Medulla oblongata (tissue), 1 donor: ENCODE measurements around the gene VENTX.
"Not testable (repeated sequence)": the region's sequence is repeated elsewhere in the genome, so short reads cannot be mapped to it uniquely, and the experiment has no call there.

Experiments used
- DNase-seq: peaks from one replicate; pipeline ENCODE4 v3.0.0-alpha.2; 2015; ENCODE audit errors: extremely low spot score

VENTX gene

DNA sequence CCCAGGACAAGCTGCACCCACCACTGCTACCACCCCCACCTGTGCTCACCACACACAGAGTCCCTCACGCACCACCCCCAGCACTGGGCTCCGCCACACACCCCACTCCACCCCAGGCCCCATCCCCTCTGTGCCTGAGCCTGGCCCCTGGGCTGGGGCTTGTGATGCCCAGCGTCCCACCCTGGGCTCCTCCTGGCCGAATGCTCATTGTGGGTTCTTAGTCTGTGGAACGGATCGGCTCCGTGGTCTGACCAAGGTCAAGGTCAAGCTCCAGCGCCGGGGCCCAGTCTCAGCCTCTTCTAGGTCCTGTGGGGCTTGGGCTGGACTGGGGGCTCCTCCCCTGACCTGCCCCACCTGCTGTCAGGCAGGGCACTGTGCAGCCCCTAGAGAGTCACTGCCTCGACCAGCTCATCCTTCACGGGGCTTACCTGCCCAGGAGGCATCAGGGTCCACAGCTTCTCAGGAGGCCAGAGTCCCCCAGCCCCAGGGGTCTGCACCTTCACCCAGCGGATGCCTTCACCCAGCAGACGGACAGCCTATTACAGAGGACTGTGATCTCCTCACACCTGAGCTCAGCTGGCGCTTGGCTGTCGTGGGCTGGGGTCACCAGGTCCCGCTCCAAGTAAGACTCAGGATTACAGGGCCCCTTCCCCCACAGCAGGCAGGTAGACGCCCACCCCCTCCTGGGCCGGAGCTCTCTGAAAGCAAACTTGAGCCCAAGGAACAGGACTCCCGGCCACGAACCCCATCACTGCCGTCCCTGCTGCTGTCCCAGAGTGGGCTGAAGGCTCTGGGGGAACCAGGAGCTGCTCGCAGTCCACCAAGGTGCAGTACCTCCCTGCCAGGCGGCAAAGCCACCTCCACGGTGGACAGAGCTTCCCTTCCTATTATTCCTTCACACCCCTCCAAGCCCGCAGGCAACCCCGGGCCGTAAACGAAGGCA lies 22.9 kb upstream of the VENTX start:
- DNase-seq: no peak

DNA sequence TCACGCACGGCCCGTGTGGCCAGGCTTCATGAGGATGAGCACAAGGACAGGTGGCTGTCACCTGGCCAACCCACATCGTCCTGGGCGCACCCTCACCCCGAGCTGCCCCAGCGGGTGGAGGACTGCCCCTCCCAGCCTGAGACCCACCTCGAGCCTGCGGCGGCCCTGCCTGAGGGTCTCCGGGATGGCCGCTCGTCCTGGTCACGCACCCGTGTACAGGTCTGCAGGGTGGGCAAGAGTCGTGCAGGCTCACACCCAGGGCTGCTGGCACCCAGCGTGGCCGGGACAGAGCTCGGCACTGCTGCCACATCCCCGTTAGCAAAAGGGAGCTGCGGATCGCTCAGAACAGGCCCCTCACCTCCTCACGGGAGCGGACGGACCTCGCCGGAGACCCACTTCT lies 22.1 kb upstream of the VENTX start:
- DNase-seq: no peak

DNA sequence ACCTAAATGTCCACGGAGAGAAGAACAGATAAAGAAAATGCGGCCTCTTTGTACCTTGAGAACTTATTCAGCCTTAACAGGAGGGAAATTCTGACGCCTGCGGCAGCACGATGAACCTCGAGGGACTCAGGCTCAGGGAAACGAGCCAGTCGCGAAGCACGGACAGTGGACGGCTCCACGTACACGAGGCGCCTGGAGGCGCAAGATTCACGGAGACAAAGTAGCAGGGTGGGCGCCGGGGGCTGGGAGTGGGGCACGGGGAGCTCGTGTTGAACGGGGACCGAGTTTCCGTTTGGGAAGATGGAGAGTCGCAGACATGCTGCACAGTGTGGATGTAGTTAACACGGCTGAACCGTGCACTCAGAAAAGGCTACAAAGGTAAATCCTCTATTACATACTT lies 20.9 kb upstream of the VENTX start:
- DNase-seq: no peak

GRCh38 chr10:133217800-133218589 lies 19.7 kb upstream of the VENTX start:
- DNase-seq: no peak

- no peak for DNase-seq
These were observed 18.8 kb upstream of the VENTX start for GRCh38 chr10:133218891-133219290.

DNA sequence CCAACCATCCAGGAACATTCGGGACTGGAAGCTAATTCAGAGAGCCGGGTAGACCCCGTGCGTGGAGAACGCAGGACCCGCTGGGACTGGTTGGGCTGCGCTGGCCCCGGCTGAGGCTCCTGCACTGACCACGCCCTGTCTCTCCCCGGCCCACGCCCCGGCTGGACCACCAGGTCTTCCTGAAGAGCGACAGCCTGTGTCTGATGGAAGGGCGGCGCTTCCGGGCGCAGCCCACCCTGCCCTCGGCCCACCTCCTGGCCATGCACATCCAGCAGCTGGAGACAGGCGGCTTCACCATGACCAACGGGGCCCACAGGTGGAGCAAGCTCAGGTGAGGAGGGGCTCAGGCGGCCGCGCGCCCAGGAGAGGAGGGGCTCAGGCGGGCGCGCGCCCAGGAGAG lies 17.9 kb upstream of the VENTX start:
- DNase-seq: no peak

DNA sequence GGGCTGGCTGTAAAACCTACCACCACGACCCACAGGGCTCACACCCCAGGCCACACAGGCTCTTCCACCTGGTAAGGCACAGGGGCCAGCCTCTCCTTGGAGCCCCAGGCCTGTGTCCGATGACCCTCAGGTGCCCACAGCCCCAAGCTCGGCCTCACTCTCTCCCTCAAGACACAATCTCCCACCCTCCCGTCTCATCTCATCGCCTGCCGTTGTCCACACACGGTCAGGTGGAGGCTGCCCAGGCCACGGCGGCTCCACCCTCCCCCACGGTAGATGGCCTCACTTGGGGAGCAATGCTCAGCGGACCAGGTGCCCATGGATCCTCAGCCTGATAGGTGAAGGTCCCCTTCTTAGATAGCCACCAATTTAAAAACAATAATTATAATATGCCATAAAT lies 16.3 kb upstream of the VENTX start:
- no peak for DNase-seq

- DNase-seq: not testable (repeated sequence)
These were observed 15.9 kb upstream of the VENTX start for GRCh38 chr10:133221756-133222155.

GRCh38 chr10:133224076-133224475 lies 13.6 kb upstream of the VENTX start:
- DNase-seq: no peak

GRCh38 chr10:133224756-133225372 lies 12.8 kb upstream of the VENTX start:
- DNase-seq: peak; percentile 57

GRCh38 chr10:133225707-133226191 lies 11.9 kb upstream of the VENTX start:
- DNase-seq: peak; percentile 33

DNA sequence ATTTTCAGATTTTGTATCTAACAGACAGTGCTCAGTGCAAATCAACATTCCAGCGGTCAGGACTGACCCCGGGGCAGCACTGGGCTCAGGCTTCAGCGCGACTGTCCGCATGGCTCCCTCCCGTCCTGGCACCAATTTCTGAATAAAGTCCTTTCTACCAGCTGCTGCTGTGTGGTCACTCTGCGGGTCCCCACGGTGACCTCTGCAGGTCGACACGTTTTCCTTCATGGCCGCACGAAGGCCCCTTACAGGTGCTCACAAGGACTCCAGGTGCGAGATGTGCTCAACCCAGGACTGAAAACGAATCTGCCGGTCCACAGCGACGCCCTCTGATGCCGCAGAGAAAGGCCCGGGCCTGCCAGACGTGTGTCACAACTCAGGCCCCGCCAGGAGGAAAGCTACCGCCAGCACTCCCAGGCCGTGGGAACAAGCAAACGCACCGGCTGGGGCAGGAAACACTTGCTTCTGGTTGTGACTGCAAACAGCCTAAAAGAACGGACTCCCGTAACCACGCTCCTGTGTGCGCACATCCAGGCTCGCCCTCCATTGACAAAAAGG lies 11.3 kb upstream of the VENTX start:
- DNase-seq: no peak

DNA sequence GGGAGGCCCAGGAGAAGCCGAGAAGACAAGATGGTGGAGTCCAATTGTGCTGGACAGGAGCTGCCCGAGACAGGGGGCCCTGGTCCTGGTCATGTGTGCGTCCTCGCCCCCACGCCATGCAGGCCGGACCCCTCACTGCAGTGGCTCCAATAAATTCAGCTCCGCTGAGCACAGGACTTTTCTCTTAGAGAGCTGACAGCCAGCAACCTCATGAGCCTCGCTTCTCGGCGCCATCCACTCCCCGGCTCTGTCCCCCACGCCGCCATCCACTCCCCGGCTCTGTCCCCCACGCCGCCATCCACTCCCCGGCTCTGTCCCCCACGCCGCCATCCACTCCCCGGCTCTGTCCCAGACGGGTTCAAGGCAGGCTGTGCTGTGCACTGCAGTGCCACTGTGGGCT lies 10.4 kb upstream of the VENTX start:
- DNase-seq: no peak

DNA sequence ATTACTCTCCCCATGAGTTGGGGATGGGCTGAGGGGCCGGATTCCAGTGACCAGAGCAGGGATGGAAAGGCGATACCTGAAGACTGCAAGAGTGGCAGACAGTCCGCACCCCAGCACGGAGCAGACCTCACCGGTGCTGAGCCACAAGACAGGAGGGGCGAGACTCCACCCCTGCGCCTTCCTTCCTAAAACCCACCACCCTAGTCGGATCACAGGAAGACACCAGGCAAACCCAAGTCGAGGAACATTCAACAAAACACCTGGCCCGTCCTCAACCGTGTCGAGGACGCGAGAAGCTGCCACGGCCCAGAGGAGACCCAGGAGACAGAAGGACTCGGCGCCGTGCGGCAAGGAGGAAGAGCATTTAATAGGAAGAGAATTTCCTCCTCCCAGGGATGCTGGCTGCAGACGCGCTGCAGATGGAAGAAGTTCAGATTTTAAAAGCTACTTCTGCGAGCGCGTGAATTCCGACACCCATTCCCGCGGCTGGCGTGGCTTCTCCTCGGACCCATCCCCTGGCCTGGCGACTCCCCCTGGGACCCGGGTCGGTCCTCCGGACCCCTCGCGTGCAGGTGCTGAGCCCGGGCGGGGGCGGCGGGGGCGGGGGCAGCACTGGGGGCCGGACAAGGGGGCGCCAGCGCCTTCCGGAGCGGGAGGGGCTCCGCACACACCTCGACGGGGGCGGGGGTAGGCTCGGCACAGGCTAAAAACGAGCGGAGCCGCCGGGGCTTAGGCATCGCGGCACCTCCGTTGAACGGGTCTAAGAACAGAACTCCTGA lies 8.2 kb upstream of the VENTX start:
- DNase-seq: no peak

GRCh38 chr10:133230044-133230361 lies 7.7 kb upstream of the VENTX start, which contains the start of gene UTF1:
Gene UTF1, plus strand, starts transcription at chr10:133230217. Its CDS starts 72 bp downstream, at chr10:133230289.
- no peak for DNase-seq

DNA sequence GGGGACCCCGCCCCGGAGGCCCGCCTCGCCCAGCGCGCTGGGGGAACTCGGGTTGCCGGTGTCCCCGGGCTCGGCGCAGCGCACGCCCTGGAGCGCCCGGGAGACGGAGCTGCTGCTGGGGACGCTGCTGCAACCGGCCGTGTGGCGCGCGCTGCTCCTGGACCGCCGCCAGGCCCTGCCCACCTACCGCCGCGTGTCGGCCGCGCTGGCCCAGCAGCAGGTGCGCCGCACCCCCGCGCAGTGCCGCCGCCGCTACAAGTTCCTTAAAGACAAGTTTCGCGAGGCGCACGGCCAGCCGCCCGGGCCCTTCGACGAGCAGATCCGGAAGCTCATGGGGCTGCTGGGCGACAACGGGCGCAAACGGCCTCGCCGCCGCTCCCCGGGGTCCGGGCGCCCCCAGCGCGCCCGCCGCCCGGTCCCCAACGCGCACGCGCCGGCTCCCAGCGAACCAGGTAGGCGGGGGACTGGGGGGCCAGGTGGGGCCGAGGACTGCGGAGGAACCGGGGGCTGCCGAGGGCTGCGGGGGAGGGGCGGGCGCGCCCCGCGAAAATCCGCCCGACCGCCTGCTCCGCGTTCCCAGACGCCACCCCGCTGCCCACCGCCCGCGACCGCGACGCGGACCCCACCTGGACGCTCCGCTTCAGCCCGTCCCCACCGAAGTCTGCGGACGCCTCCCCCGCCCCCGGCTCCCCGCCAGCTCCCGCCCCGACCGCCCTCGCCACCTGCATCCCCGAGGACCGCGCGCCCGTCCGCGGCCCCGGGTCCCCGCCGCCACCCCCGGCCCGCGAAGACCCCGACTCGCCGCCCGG lies 7.1 kb upstream of the VENTX start:
- DNase-seq: no peak

DNA sequence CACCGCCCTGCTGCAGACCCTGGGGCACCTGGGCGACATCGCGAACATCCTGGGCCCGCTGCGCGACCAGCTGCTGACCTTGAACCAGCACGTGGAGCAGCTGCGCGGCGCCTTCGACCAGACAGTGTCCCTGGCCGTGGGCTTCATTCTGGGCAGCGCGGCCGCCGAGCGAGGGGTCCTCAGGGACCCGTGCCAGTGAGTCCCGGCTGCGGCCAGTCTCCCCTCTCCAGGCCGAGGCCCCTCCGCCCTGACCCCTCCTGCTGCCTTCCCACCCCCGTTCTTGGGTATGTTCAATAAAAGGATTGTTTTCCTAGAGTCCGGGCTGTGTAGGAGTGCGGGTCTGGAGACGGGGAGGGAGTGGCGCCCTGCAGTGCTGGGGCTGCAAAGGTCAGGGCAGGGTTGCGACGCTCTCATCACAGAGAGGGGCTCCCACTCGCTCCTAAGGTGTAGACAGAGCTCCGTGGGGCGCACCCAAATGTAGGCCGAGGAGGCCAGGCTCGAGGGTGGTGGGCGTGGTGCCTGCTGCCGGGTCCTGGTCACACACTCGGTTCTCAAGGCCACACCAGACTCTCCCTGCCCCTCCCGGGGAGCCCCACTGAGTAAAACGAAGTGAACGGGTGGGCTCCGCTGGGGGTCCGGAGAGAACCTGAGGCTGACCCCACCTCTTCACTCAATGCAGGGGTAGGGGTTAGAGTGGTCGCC lies 6.3 kb upstream of the VENTX start:
- DNase-seq: no peak

- DNase-seq: no peak
These were observed 5.6 kb upstream of the VENTX start for GRCh38 chr10:133231946-133232574.

DNA sequence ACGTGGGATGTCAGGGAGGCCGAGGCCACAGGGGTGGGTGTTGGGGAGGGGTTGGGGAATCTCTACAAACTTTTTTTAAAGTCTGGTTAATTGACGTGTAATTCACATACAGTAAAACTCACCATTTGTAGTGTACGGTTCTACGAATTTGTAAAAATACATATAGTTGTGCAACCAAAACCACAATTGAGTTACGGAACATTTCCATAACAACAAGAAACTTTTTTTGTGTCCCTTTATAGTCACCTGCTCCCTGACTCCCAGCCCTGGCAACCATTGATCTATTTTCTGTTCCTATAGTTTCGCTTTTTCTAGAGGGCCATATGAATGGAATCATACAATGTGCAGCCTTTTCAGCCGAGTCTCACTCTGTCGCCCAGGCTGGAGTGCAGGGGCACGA lies 2.9 kb upstream of the VENTX start:
- not testable (repeated sequence) for DNase-seq
